DND-41 (cell line): ENCODE measurements around the gene SYT15.
"Not testable (repeated sequence)": the region's sequence is repeated elsewhere in the genome, so short reads cannot be mapped to it uniquely, and the experiment has no call there.

Experiments
- CTCF ChIP-seq: IDR thresholded peaks from 2 replicates; pipeline ENCODE4 v1.5.1; 2012; ENCODE audit warnings: borderline replicate concordance, low read length, moderate library complexity, mild to moderate bottlenecking; ENCODE audit not compliant: poor library complexity, severe bottlenecking; ENCODE audit errors: extremely low read depth
- EZH2 ChIP-seq: IDR thresholded peaks from 3 replicates; pipeline ENCODE4 v1.6.1; 2012; ENCODE audit warnings: borderline replicate concordance, low read depth, mild to moderate bottlenecking, moderate library complexity, low read length, inconsistent platforms; ENCODE audit not compliant: severe bottlenecking

- TF ChIP-seq CTCF, EZH2: not testable (repeated sequence)
Observed at GRCh38 chr10:46623899-46624654, 45.1 kb downstream of the SYT15 start.
